ENCODE data around the gene DISP3.

The DISP3 gene

DNA sequence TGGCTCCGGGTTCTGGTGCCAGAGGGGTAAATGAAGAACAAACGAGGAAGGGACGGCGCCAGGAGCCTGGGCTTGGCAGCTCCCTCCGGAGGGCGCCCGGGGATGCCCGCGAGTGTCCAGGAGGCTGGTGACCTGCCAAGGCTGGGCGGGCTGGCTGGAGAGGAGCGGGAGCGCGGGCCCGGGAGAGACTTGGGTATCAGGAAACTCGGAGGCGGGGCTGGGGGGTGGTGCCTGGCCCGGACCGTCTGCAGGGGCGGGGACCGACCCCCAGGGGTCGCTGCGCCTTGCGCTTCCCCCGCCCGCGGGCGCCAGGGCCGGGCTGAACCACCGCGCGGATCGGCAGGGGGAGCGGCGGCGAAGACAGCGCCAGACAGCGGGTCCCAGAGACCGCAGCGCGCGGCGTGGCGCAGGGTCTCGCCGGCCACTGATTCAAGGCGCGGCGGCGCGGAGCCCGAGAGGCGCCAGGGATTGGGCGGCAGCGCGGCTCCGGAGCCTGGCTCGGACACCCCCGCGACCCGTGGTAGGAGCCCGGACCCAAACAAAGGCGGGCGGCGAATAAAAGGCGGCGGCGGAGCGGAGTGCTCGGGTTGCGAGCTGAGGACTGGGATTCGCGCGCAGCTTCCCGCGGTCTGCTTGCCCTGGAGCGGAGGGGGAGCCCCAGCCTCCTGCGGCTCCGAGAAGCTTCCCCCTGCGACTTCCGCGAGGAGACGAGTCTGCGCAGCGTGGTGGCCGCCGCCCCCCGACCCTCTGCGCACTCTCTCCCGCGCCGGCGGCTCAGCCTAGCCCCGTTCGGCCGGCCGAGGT is at the start of gene DISP3:
DISP3 (plus strand) TSS at position 585 of the 804 bp plus-strand sequence. CDS start 21,838 bp downstream, outside the sequence.
- peak; percentile 68 for DNase-seq

GRCh38 chr1:11429226-11429625 is 49.7 kb upstream of the DISP3 start:
- DNase-seq: no peak

DNA sequence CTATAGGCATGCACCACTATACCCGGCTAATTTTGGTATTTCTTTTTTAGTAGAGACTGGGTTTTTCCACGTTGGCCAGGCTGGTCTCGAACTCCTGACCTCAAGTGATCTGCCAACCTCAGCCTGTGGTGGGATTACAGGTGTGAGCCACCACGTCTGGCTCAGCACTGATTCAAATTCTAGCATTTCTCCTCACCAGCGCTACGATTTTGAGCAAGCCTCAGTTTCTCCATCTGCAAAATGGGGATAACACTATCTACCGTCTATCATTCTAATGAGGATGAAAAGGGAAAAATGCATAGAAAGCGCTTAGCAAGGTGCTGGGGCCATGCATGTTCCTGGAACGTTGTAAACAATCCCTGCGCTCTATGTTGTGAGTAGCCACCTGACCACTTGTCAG is 49.0 kb upstream of the DISP3 start:
- no peak for DNase-seq

- no peak for DNase-seq
These were observed 46.9 kb upstream of the DISP3 start for GRCh38 chr1:11431941-11432507.

GRCh38 chr1:11432526-11432925 is 46.4 kb upstream of the DISP3 start:
- DNase-seq: no peak

- no peak for DNase-seq
These were observed 44.5 kb upstream of the DISP3 start for GRCh38 chr1:11434501-11434900.

DNA sequence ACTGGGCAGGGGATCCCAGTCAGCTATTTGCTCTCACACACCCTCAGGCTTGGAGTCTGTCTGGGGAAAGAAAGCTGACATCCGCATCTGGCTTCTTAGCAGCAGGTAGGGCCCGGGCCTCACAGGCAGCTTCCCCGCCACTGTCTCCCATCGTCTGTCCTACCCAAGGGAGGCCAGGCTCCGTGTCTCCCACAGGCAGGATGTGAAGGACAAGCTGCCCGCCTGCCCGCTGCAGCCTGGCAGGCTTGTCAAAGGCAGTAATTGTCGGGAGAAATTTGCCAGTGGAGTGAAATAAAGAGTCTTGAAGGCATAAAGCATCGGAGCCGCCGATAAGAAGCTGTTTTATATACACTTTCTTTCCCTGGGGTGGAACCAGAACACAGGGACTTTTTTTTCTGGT is 44.0 kb upstream of the DISP3 start:
- no peak for DNase-seq

GRCh38 chr1:11438996-11439395 is 40.0 kb upstream of the DISP3 start:
- no peak for DNase-seq

DNA sequence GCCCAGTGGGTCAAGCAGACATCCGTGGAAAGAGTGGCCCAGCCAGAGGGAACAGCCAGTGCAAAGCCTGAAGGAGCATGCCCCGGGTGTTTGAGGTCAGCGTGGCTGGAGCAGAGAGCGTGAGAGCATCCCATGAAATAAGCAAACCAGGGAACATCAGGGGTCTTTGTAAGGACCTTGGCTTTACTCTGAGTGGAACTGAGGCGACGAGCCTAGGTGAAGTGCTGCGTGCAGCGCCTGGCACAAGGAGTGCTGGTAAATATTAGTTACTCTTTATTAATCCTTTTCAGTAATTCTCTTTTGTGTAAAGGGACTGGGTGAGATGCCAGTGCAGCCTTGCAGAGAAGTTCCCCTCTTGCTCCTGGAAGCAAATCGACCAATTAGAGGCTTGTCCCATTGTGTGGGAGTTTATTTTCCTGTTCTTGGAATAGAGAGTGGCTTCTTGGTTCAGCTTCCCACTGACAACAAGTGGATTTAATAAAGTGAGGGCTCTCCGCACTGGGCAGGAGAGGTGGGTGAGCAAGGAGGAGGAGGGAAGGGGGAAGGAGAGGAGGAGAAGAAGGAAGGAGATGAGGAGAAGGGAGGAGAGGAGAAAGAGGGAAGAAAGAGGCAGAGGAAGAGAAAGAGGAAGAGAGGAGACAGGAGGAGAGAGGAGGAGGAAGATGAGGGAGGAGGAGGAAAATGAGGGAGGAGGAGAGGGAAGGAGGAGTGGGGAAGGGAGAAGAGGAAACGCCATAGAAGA is 37.6 kb upstream of the DISP3 start:
- no peak for DNase-seq

DNA sequence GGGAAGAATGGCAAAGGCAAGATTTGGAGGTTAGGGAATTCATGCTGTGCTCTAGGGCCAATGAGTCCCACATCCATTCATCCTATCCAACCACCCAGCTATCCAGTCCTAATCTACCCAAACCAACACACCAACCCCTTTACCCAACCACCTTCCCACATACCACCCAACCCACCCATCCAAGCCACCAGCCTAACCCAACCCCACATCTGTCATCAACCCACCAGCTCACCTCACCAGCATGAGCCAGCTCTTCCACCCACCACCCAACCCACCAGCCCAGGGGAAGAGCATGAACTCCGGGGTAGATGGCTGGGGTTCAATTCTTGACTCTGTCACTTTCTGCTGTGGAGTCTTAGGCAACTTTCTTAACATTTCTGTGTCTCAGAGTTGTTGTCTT is 35.9 kb upstream of the DISP3 start:
- DNase-seq: no peak

DNA sequence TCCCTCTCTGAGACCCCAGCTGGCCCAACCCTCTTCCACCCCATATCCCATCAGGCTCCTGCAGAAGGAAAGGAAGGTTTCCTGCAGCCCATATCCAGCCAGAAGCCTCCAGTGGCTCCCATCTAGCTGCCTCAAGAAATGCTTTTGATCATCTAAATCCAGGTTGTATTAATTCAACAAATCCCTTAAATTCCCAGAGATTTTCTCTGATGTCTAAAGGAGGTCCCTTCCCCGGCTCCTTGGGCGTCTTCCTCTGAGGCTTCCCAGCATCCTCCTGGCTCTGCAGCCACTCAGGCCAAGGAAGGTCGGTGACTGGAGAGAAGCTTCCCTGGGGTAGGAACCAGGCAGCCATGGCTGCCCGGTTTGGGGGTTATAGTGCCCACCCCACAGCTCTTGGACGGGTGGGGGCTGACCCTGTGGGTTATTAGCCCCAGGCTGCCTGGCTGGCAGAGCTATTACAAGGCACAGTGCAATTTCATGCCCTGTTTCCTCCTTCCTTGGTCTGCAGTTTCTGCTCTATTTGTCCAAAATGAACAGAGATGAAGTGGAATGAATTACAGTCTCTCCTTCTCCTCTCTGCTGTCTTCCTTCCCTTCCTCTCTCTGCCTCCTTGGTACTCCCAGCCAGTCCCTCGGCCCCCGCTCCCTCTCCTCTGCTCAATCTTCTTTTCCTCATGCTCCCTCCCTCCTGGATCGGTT is 34.8 kb upstream of the DISP3 start:
- no peak for DNase-seq

GRCh38 chr1:11444907-11445306 is 34.0 kb upstream of the DISP3 start:
- DNase-seq: no peak

- DNase-seq: no peak
These were observed 31.1 kb upstream of the DISP3 start for GRCh38 chr1:11447903-11448302.

GRCh38 chr1:11448373-11449099 is 30.4 kb upstream of the DISP3 start:
- no peak for DNase-seq

GRCh38 chr1:11449100-11449403 is 29.9 kb upstream of the DISP3 start:
- DNase-seq: no peak

GRCh38 chr1:11450310-11450709 is 28.6 kb upstream of the DISP3 start:
- DNase-seq: no peak

GRCh38 chr1:11453742-11454491 is 25.0 kb upstream of the DISP3 start:
- no peak for DNase-seq

GRCh38 chr1:11455967-11456570 is 22.9 kb upstream of the DISP3 start:
- DNase-seq: no peak

DNA sequence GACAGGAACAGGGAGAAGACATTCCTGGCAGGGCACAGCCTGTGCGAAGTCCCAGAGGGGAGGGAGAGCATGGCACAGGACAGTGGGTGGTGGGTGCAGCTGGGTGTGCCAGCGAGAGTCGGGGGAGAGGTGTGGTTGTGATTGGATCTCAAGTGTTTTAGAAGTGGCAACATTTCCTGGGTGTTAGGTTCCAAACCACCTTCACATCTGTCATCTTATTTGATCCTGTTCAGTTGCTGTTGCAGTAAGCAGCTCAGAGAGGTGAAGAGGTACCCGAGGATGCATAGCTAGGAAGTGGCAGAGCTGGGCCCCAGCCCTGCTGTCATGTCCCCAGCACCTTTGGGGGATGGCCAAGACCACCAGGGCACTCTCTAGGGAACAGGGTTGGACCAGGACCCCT is 22.0 kb upstream of the DISP3 start:
- no peak for DNase-seq

DNA sequence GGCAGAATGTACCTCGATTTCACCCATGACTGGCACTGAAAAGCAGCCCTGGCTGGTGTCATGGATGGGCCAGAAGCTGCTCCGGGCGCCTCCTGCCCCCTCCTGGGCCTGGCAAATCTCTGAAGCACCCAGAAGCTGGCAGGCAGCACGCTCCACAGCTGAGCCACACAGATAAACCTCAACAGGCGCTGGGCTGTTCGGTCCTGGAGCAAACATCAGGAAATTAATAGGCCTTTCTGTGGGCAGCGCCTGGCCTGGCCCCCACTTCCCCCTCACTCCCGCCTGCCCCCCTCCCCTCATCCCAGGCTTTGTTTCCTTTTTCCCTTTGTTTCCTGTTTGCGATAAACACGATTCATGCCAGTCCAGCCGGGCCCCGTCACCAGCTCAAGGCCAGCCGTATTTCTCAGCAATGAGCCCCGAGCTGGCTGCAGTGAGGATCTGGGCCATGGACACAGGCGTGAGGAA is 20.1 kb upstream of the DISP3 start:
- DNase-seq: no peak

GRCh38 chr1:11461531-11462137 is 17.3 kb upstream of the DISP3 start:
- no peak for DNase-seq

Measured in CD4-positive, alpha-beta T cell treated with Interleukin-21 for 1 hour (primary cell).